CD4-positive, alpha-beta T cell (primary cell): ENCODE data around the gene HSPG2. TPM values are rescaled to one million over a fixed set of nuclear protein-coding genes. Genes with fewer than 3 reads are reported as not detected.

Experiments
- ATAC-seq: fragments of 200-7000 bp; cut with Tn5 transposase; one replicate; pipeline ENCODE4 v1.10.0; 2022; ENCODE audit warnings: mild to moderate bottlenecking; ENCODE audit not compliant: poor library complexity
- CTCF ChIA-PET: fragments of 350-600 bp; sonication (Branson Sonifier 250); formaldehyde crosslinking; loops from one replicate; lab custom pipeline; 2021; ENCODE audit warnings: antibody characterized with exemption, inconsistent platforms; lab: Charles Lee
- POLR2A ChIA-PET: fragments of 350-600 bp; sonication (Branson Sonifier 250); formaldehyde crosslinking; loops from one replicate; lab custom pipeline; 2021; ENCODE audit warnings: antibody characterized with exemption, inconsistent platforms; lab: Charles Lee
- DNase-seq, 14 experiments: peaks; one replicate each; pipeline ENCODE4 v3.0.0-alpha.2; 2013 to 2020; ENCODE audit warnings: mixed read lengths in 2 of 14
- H3K27ac ChIP-seq, 2 donors: one replicate each; pipeline versions ENCODE4 v1.5.1 to v1.7.0; 2013; ENCODE audit warnings: low read length in 2 of 2, low read depth in 1 of 2, mild to moderate bottlenecking in 1 of 2
- H3K27me3 ChIP-seq, 2 experiments: 1 replicate in 1 of 2; 2 replicates in 1 of 2; pipeline versions ENCODE4 v1.6.1 to v1.7.0; 2013; ENCODE audit warnings: low read length in 2 of 2, control low read depth in 1 of 2, mild to moderate bottlenecking in 1 of 2, moderate library complexity in 1 of 2; ENCODE audit not compliant: insufficient read depth in 2 of 2, control insufficient read depth in 1 of 2
- H3K36me3 ChIP-seq: one replicate; pipeline ENCODE4 v1.6.1; 2013; ENCODE audit warnings: low read length, control low read depth; ENCODE audit not compliant: insufficient read depth
- H3K4me1 ChIP-seq: one replicate; pipeline ENCODE4 v1.6.1; 2013; ENCODE audit warnings: low read length, control low read depth; ENCODE audit not compliant: insufficient read depth
- H3K4me3 ChIP-seq: one replicate; pipeline ENCODE4 v1.5.1; 2013; ENCODE audit warnings: mild to moderate bottlenecking, low read length, moderate library complexity
- H3K9me3 ChIP-seq, 2 experiments: 1 replicate in 1 of 2; 2 replicates in 1 of 2; pipeline versions ENCODE4 v1.6.1 to v1.7.0; 2013; ENCODE audit warnings: low read length in 2 of 2, mild to moderate bottlenecking in 2 of 2, control low read depth in 1 of 2, moderate library complexity in 1 of 2; ENCODE audit not compliant: control insufficient read depth in 1 of 2, insufficient read depth in 1 of 2
- H3K27ac Mint-ChIP-seq: one replicate; pipeline ENCODE4 v1.8.0; 2020; ENCODE audit warnings: mixed read lengths
- H3K27me3 Mint-ChIP-seq: one replicate; pipeline ENCODE4 v1.8.0; 2021; ENCODE audit warnings: mixed read lengths
- H3K36me3 Mint-ChIP-seq: one replicate; pipeline ENCODE4 v1.8.0; 2021; ENCODE audit warnings: low read depth, mixed read lengths
- H3K4me1 Mint-ChIP-seq: one replicate; pipeline ENCODE4 v1.8.0; 2021; ENCODE audit warnings: low read depth, mixed read lengths
- H3K4me3 Mint-ChIP-seq: one replicate; pipeline ENCODE4 v1.8.0; 2020; ENCODE audit warnings: mild to moderate bottlenecking, mixed read lengths
- H3K9me3 Mint-ChIP-seq: one replicate; pipeline ENCODE4 v1.8.0; 2020; ENCODE audit warnings: mixed read lengths
- CTCF ChIP-seq: fragments of 200-600 bp; IDR thresholded peaks from one replicate; pipeline ENCODE4 v1.8.0; 2022; ENCODE audit warnings: antibody characterized with exemption, mild to moderate bottlenecking
- intact Hi-C, 2 experiments: fragments of 100-400 bp; cut with DNase I in 1 of 2; cut with micrococcal nuclease in 1 of 2; formaldehyde crosslinking; loops; one replicate each; pipeline versions ENCODE4 v1.15.1 to v1.9.0; 2023 to 2025; cut with DNase I, micrococcal nuclease
- total RNA-seq, 174 experiments: library from RNA in 2 of 174; stranded (reverse) in 2 of 174; gene quantifications; one replicate each; pipeline ENCODE4 v1.2.3 and lab custom pipeline; 2021 to 2026

The HSPG2 gene
- total RNA-seq, 2 experiments from 2014 or later: 10.8 to 11.0 TPM

- no peaks in the 10 kb centered on the region for H3K27me3 Mint-ChIP-seq
- Histone ChIP-seq H3K27me3 (no peaks in the 10 kb centered on the region), H3K4me3 (peak within 1 kb of the TSS; percentile 100), H3K36me3 (no peaks in the 10 kb centered on the region), H3K9me3 (no peaks in the 10 kb centered on the region), H3K27ac (peak within 1 kb of the TSS; percentile 99 to 100), H3K4me1 (peaks cover 38% of the 10 kb centered on the region)
- intact Hi-C loops: loop anchor here (2.0 to 5.0 kb wide), 8 partner anchors 81 to 669 kb away; partner anchors contain the start of genes ZBTB40 (in 2 of the 2), HSPG2 (in 1 of the 2) and NBPF3 (in 1 of the 2)
- peaks cover 39% of the 10 kb centered on the region for H3K4me1 Mint-ChIP-seq
- H3K9me3 Mint-ChIP-seq: no peaks in the 10 kb centered on the region
- ChIA-PET POLR2A (interaction anchor here (0.7 to 4.3 kb wide), 16 partner anchors 9 to 1149 kb away, joined by 3 to 35 read pairs (median 3); partner anchors contain the start of gene CDC42), CTCF (interaction anchor here (1.6 to 2.4 kb wide), 2 partner anchors 124 to 242 kb away, joined by 6 to 7 read pairs; no protein-coding TSS in a partner anchor)
- ATAC-seq (peak; percentile 82), DNase-seq (peak; percentile 93 to 99 (median 96))
- peaks cover 32% of the 10 kb centered on the region for H3K36me3 Mint-ChIP-seq
- H3K4me3 Mint-ChIP-seq: peak within 1 kb of the TSS; percentile 99
- H3K27ac Mint-ChIP-seq: peak within 1 kb of the TSS; percentile 100
- no peak for TF ChIP-seq CTCF
Observed at GRCh38 chr1:21782868-21783678, 154.0 kb downstream of the HSPG2 start, which contains the start of gene USP48. Gene USP48, minus strand, starts transcription at chr1:21783149. Its CDS starts 192 bp downstream, at chr1:21782957.

- CTCF ChIA-PET: interaction anchor here (0.7 to 2.4 kb wide), 5 partner anchors 13 to 243 kb away, joined by 3 to 7 read pairs (median 3); no protein-coding TSS in a partner anchor
- H3K4me3 ChIP-seq: peak overlapping the region; percentile 100
- ATAC-seq: peak; percentile 19
Observed at GRCh38 chr1:21782349-21782867, 154.7 kb downstream of the HSPG2 start.

More at GRCh38 chr1:21782349-21782867, 154.7 kb downstream of the HSPG2 start:
- peak overlapping the region; percentile 100 for H3K27ac Mint-ChIP-seq
- Histone ChIP-seq H3K27ac (peak overlapping the region; percentile 66 to 99), H3K9me3 (peaks cover 0 to 5% of the 10 kb centered on the region in 2 experiments), H3K36me3 (no peaks in the 10 kb centered on the region), H3K4me1 (peaks cover 38% of the 10 kb centered on the region), H3K27me3 (no peaks in the 10 kb centered on the region)
- no peaks in the 10 kb centered on the region for H3K9me3 Mint-ChIP-seq
- peaks cover 35% of the 10 kb centered on the region for H3K36me3 Mint-ChIP-seq
- peak in 13 of 14 experiments; percentile 10 to 81 (median 33) for DNase-seq
- H3K4me1 Mint-ChIP-seq: peaks cover 43% of the 10 kb centered on the region
- H3K27me3 Mint-ChIP-seq: no peaks in the 10 kb centered on the region
- H3K4me3 Mint-ChIP-seq: peak overlapping the region; percentile 99
- intact Hi-C loops: loop anchor here (2.0 to 5.0 kb wide), 8 partner anchors 80 to 670 kb away; partner anchors contain the start of genes ZBTB40 (in 2 of the 2), HSPG2 (in 1 of the 2) and NBPF3 (in 1 of the 2)
- POLR2A ChIA-PET: interaction anchor here (0.7 to 4.3 kb wide), 16 partner anchors 9 to 994 kb away, joined by 3 to 35 read pairs (median 3); partner anchors contain the start of gene CDC42
- TF ChIP-seq CTCF: no peak
